K562 treated with DMSO at 1 percent for 12 hours (cell line): ENCODE results near the gene ZNF497. TPM values are rescaled to one million over a fixed set of nuclear protein-coding genes. Genes with fewer than 3 reads are reported as not detected.

ENCODE experiments used
- total RNA-seq: library from RNA; unstranded; fragments of 300-600 nt; gene quantifications from 2 replicates; pipeline ENCODE4 v1.2.3, GENCODE V29; 2022; ENCODE audit not compliant: insufficient read depth

Gene ZNF497
- 2.4 and 4.5 TPM in 2 replicates for total RNA-seq

DNA sequence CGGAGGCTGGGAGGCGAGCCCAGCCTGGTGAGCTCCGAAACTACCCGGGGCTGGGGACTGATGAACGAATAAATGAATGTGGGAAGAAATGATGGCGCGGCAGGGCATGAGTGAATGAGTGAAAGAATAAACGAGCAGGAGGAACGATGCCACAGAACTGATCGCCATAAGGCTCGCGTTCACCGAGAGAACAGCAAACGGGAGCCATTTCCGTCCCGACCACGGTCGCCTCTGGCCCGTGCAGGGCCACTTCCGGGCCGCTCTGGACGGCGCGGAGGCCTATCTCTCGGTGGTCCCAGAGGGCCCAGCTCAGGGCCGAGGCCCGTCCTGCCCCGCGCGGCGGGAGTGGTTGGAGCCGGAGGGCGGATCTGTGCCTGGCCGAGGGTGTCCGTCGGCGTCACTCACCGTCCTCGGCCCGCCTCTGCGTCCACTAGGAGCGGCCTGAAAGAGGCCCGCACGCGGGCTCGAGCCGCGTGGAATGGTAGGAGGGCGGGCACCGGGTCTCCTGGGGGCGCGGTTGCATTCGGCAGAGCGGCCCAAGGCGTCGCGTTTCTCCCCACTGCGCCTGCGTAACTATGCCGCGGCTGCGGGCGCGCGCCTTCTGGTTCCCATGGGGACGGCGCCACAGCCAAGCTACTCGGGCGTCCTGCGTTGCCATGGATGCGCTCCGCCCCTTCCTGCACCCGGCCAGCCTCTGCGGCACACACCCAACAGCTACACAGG lies at the start of gene ZNF497:
TSS of gene ZNF497 (minus strand) at position 480 of the 723 bp plus-strand sequence. CDS start 5,116 bp downstream, outside the sequence.

DNA sequence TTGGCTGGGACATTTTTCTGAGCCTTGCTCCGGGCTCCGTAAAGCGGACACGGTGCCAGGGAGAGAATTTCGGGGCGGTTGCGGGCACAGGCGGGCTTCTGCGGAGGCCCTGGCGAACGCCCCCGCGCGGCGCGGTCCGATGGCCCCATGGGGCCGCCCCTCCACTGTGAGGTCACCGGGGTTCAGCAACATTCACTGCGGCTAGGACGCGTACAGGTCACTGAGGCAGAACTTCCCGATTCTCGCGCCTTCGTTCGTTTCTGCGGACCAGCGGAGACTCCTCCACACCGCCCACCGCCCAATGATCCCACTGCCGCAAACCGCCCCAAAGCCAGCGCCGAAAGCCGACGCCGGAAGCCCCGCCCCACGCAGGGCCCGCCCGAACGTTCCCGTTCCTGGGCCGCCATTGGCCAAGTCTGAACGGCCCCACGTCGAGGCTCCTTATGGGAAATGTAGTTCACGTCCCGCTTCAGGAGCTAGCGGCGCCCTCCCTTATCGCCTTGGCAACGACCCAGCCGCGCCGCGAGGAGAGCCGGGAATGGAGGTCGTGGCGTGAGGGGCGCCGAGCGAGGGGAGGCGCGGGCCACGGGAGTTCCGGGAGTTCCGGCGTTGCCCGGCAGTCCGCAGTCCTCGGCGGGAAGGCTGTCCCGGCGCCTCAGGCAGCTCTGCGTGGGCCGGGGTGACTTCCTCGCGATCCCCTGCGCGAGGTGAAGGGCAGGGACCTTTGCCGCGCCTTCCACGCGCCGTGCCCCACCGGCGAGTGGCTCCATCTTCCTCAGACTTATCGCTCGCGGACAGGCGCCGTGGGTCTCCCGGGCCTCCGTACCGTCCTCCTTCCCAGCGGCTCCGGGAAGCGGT lies 45.8 kb upstream of the ZNF497 start, which contains the start of gene ZNF584:
TSS of gene ZNF584 (plus strand) at position 498 of the 858 bp plus-strand sequence. CDS start 499 bp downstream, outside the sequence.

DNA sequence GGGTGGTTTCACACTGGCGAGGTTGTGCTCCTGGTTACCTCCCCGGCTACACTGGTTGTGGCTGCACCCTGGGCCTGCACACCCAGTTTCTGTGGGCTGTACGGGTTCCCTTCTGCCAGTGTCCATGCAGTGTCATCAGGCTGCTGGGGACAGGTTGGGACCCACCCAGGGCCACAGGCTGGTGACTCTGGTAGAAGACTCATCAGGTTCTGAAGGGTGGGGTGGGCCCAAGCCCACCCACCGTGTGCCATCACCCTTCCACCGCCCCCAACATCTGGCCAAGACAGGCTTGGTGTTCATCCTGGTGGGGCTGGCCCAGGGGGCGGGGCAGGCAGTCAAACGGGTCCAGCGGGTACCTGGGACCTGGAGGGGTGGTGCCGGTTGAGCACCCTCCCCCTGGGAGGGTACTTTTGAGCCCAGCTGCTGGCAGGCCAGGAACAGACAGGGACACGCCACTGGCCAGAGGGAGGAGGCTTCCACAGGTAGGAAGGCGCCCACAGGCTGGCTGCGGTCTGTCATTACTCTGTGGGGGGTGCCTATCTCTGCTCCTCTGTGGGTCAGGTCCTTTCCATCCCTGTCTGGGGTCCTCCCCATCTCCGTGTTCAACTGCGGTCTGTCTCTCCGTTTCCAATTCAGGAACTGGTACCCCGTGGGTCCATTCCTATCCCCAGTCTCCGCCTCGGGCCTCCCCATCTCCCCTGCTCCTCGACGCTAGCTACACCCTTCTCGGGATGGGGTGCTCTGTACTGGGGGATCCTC lies 32.8 kb upstream of the ZNF497 start, which contains the start of gene RNF225:
TSS of gene RNF225 (plus strand) at position 437 of the 759 bp plus-strand sequence. CDS start 434 bp downstream, outside the sequence.

DNA sequence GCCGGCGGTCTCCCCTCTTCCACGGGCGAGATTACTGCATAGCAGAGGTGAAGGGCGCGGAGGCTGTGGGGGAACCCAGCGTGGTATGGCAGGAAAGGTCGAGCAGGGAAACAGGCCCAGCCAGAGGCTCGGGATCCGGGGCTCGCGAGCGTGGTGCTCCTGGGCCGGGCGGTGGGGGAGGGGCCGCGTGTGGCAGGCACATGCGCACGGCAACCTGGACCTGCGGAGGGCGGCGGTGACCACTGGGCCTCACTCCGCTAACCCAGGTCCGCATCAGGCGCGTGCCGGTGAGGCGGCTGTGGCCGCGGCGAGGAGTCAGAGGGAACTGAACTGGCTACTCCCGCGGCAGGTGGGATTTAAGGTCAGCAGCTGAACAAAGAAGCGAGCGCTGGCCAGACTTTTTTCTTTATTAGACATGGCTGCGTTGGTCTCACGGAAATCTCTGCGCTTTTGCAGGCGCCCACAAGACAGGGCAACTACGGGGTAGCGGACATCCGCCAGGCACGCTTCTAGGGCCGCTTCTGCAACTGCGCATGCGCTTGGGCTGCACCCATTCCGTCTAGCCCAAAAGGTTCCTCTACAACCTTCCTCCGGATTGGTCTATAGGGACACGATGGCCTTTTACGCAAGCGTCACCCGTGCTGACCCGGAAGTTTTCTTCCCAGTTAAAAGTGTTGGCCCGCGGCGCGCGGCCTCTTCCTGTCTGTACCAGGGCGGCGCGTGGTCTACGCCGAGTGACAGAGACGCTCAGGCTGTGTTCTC lies 24.2 kb upstream of the ZNF497 start, which contains the start of gene RPS5:
TSS of gene RPS5 (plus strand) at position 694 of the 762 bp plus-strand sequence. CDS start 869 bp downstream, outside the sequence.

DNA sequence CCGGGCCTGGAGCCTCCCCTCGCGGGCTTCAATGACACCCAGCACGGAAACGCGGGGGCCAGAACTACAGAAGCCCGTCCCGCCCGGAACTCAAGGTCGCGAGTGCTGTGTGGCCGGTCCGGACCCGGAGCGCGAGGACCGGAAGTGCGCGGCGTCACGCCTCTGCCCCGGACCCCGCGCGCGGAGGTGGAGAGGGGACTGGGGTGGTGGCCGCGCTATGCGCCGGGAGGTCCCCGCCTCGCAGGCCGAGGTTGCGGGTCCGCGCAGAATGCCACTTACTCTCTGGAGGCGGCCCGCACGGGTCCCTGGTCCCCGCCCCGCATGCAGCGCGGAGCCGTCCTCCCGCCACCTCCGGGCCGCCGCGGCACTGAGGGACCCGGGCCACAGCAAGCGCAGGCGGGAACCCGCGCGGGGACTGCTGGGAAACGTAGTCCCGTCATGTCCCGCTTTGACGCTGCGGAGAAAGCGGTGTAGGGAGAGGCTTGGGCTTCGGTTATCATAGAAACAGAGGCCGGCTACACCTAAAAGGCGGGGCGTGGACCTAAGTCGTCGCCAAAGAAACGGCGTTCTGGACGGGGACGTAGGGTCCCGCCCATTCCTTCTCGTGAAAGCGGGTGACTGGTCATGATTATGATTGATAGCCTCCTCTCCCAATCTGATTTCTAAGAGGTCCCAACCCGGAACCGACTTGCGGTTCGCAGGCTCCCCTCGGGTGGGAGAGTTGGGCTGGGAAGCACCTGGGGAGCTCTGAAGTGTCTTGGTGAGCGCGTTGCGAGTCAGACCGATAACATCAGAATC lies 18.3 kb upstream of the ZNF497 start, which contains the start of gene ZNF837:
TSS of gene ZNF837 (minus strand) at position 369 of the 798 bp plus-strand sequence. CDS start 11,698 bp downstream, outside the sequence.

DNA sequence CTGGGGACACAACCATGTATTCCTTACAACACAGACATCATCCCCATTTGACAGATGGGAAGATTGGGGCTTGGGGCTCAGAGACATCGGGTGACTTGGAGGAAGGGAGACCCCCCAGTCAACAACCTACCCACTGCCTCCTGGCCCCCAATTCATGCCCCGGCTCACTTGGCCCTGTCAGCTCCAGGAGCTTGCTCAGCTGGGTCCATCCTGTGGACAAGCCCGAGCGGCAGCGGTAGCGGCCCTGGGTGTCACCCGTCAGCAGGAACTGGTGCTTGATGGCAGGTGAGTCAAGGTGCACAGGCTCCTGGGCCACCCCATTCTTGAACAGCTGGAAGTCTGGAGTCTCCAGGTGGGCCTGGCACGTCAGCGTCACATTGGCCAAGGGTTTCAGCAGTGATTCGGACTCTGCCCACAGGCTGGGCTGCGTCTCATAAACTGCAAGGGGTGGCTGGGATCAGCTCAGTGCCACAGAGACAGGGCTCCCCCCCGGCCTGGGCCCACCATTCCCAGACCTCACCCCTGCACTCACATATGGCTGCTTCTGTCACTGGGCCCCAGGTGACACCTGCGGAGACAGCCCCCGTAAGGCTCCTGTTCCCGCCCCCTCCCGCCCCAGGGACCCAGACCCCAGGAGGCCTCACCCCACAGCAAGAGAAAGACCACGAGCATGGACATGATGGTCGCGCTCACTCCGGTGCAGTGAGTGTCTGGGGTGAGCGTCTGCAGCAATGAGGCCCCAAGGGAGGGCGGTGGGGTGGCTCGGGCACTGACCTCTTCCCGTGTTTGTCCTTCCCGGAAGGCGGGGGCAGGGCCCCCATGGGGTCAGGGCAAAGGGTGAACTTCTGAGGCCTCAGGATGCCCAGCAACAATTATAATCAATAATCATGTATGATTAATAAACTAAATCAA lies 9.5 kb downstream of the ZNF497 start, which contains the start of gene A1BG:
TSS of gene A1BG (minus strand) at position 733 of the 912 bp plus-strand sequence. CDS start at position 678, 55 bp downstream.

DNA sequence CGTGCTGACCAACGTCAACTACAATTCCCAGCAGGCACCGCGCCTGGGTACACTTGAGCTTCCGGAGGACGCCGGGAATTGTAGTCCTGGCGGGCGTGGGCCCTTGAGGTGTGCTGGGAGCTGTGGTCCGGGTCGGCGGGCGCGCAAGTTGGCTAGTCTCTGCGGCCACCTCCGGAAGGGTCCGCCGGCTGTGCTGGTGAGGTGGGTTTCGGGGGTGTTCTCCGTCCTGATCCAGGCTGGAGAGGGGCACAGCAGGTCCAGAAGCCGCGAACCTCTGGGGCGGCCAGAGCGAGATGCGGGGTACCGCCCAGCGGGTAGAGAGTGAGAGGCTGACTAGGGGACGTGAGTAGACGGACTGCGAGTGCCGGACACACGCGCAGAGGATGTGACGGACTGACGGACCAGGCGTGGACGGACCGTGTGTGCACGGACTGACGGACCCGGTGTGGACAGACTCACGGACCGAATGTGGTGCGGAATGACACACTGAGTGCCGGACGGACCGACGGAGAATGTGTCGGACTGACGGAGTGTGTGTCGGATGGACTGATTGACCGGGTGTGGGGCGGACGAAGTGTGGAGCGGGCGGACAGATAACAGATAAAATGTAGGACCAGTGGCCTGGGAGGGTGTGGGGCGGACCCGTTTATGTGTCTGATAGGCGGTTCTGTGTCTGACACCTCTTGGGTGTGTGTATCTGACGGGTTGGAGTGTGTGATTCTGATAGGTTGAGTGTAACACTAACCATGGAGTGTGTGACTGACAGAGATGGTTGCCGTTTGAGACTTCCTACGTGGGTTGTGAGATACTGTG lies 35.4 kb downstream of the ZNF497 start, which contains the start of gene ZSCAN22:
TSS of gene ZSCAN22 (plus strand) at position 81 of the 813 bp plus-strand sequence. CDS start 7,809 bp downstream, outside the sequence.

DNA sequence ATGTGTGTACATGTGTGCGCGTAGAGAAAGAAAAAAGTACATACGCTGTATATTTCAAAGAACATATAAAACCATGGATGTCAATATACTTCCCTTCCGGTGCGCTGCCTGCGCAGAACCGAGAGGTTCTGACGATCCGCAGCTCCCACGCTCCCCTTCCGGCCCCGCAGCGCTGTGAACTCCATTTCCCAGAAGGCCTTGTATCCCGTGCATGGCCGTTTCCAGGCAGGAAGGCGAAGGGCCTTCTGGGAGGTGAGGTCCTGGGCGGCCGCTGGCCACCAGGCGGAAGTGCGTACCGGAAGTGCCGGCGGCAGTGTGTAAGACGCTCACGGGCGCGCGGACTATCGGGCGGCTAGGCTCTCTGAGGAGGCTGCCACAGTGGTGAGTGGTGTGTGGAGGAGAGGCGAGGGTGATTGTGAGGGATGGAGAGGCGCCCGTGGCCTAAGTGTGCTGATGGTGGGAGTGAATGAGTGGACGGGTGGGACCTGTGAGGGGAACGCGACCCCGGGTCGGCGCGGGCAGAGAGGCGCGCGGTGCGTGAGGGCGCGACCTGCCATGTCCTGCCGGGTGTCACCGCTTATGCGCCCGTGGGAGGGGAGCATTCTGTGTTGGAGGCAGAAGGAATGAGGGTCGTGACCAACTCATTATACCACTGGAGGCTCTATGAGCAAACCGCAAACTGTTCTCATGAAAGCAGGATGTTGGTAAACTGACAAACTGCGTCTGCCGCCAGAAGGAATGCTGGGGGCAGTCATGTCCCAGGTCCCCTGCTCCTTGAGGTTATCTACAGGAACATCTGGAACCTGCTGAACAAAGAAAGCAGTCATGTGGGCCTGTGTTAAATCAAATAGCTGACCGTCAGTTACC lies 57.3 kb downstream of the ZNF497 start, which contains the start of gene ERVK3-1:
TSS of gene ERVK3-1 (plus strand) at position 313 of the 867 bp plus-strand sequence. CDS start 6,792 bp downstream, outside the sequence.

Other genes with a start within 250 kb of the ZNF497 start
- 2.2 and 2.6 TPM in 2 replicates for gene ZNF329, start 212.0 kb downstream of the ZNF497 start, total RNA-seq
- gene ZNF274, start 179.7 kb downstream of the ZNF497 start, total RNA-seq = 19.6 and 41.4 TPM in 2 replicates
- gene ZNF544, start 133.8 kb downstream of the ZNF497 start, total RNA-seq = 19.2 and 86.8 TPM in 2 replicates
- gene ZNF8, start 83.8 kb downstream of the ZNF497 start, total RNA-seq = 1.1 and 2.3 TPM in 2 replicates
- gene ERVK3-1, start 57.4 kb downstream of the ZNF497 start, total RNA-seq = 88.3 and 106 TPM in 2 replicates
- 1.4 and 3.5 TPM in 2 replicates for gene ZSCAN22, start 35.8 kb downstream of the ZNF497 start, total RNA-seq
- 45.3 and 79.2 TPM in 2 replicates for gene A1BG, start 9.3 kb downstream of the ZNF497 start, total RNA-seq
- gene ZNF837, start 18.3 kb upstream of the ZNF497 start, total RNA-seq = 3.3 and 3.6 TPM in 2 replicates
- 4,498 and 7,272 TPM in 2 replicates for gene RPS5, start 24.5 kb upstream of the ZNF497 start, total RNA-seq
- gene RNF225, start 32.9 kb upstream of the ZNF497 start, total RNA-seq = not detected in 2 replicates
- 7.4 and 21.7 TPM in 2 replicates for gene ZNF584, start 45.9 kb upstream of the ZNF497 start, total RNA-seq
- 0.32 and 0.47 TPM in 2 replicates for gene ZNF132, start 77.4 kb upstream of the ZNF497 start, total RNA-seq
- gene ZNF324B, start 88.9 kb upstream of the ZNF497 start, total RNA-seq = 1.8 and 5.1 TPM in 2 replicates
- 8.4 and 11.7 TPM in 2 replicates for gene ZNF324, start 104.3 kb upstream of the ZNF497 start, total RNA-seq
- gene ZNF446, start 113.6 kb upstream of the ZNF497 start, total RNA-seq = 8.1 and 13.6 TPM in 2 replicates
- 20.0 and 25.4 TPM in 2 replicates for gene SLC27A5, start 149.2 kb upstream of the ZNF497 start, total RNA-seq
- gene ZBTB45, start 157.1 kb upstream of the ZNF497 start, total RNA-seq = 11.0 and 15.4 TPM in 2 replicates
- gene TRIM28, start 181.3 kb upstream of the ZNF497 start, total RNA-seq = 666 and 733 TPM in 2 replicates
- gene CHMP2A, start 192.4 kb upstream of the ZNF497 start, total RNA-seq = 148 and 177 TPM in 2 replicates
- gene UBE2M, start 195.9 kb upstream of the ZNF497 start, total RNA-seq = 113 TPM in 2 replicates
- 9.7 and 16.9 TPM in 2 replicates for gene MZF1, start 210.6 kb upstream of the ZNF497 start, total RNA-seq